Ectodermal cell (in vitro differentiated cells): Measurements from ENCODE around the gene TMEM231. TPM values are rescaled to one million over a fixed set of nuclear protein-coding genes. Genes with fewer than 3 reads are reported as not detected.
"Not testable (repeated sequence)": the region's sequence is repeated elsewhere in the genome, so short reads cannot be mapped to it uniquely, and the experiment has no call there.

Experiments used
- H3K27ac ChIP-seq: 2 replicates; pipeline ENCODE4 v1.7.0; 2013; ENCODE audit warnings: mild to moderate bottlenecking, low read depth, low read length; ENCODE audit not compliant: insufficient read depth, poor library complexity, severe bottlenecking
- H3K27me3 ChIP-seq: 2 replicates; pipeline ENCODE4 v1.7.0; 2013; ENCODE audit warnings: mild to moderate bottlenecking, low read length; ENCODE audit not compliant: insufficient read depth, control insufficient read depth, poor library complexity, severe bottlenecking
- H3K36me3 ChIP-seq: one replicate; pipeline ENCODE4 v1.7.0; 2013; ENCODE audit warnings: low read length; ENCODE audit not compliant: control insufficient read depth, insufficient read depth
- H3K4me1 ChIP-seq: one replicate; pipeline ENCODE4 v1.7.0; 2013; ENCODE audit warnings: low read length; ENCODE audit not compliant: control insufficient read depth, insufficient read depth
- H3K4me3 ChIP-seq: 2 replicates; pipeline ENCODE4 v1.7.0; 2013; ENCODE audit warnings: low read depth, low read length, control low read depth; ENCODE audit not compliant: insufficient read depth
- H3K9me3 ChIP-seq: 2 replicates; pipeline ENCODE4 v1.7.0; 2013; ENCODE audit warnings: mild to moderate bottlenecking, low read length, moderate library complexity; ENCODE audit not compliant: control insufficient read depth
- WGBS, 2 experiments: methylation state at CpG; one replicate each; pipeline ENCODE4 v1.1.7; 2013; ENCODE audit warnings: missing lambda C conversion rate in 2 of 2; 5-methylcytosine and 5-hydroxymethylcytosine counted together
- polyA plus RNA-seq, 4 experiments: library from polyadenylated mRNA; stranded (reverse); fragments of 50-300 nt; gene quantifications; one replicate each; pipeline ENCODE4 v1.2.3, GENCODE V29; 2013

Gene TMEM231
- polyA plus RNA-seq (2013, experiment 1 of 4): 18.9 TPM
- polyA plus RNA-seq (2013, experiment 2 of 4): 18.2 TPM
- 15.1 TPM for polyA plus RNA-seq (2013, experiment 3 of 4)
- polyA plus RNA-seq (2013, experiment 4 of 4): 15.2 TPM

DNA sequence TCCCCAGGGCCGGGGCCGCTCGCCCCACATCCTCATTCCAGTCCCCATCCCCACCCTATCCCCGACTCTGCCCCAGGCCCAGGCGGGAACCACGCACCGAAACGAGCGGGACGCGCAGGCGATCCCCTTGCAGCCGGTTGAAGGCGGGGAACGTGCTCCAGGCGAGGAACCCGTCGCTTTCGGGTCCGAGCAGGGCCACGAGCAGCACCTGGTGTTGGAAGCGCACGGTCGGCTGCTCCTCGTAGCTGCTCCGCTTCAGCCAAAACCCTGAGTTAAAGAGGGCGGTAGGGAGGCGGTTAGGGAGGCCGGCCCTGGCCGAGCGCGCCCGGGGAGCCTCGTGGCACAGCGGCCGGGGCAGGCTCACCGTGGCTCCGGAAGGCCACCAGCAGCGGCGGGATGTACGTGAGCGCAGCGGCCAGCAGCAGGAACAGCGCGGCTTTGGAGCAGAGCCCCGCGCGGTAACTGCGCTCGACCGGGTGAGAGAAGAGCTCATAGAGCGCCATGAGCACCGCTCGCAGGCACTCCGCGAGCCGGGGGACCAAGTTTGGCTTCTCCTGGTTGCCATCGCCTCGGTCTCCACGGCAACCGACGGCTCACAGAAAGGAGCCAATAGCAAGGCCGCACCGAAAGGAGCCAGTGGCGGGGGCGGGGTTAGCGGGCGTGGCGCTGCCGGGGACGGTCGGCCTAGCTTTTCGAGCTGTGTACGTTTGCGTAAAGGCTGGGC, at the start of gene TMEM231:
Gene TMEM231, minus strand, starts transcription at position 546 of the 724 bp plus-strand sequence. Its CDS starts 43 bp downstream, at position 503.
- H3K9me3 ChIP-seq: no peaks in the 10 kb centered on the region
- no peaks in the 10 kb centered on the region for H3K27me3 ChIP-seq
- H3K36me3 ChIP-seq: no peaks in the 10 kb centered on the region
- 0 to 1% methylated on average over 75 of the region's 75 CpGs for WGBS, 2 experiments
- peak within 1 kb of the TSS; percentile 73 for H3K4me3 ChIP-seq
- H3K4me1 ChIP-seq: peaks cover 12% of the 10 kb centered on the region
- peak within 1 kb of the TSS; percentile 76 for H3K27ac ChIP-seq

DNA sequence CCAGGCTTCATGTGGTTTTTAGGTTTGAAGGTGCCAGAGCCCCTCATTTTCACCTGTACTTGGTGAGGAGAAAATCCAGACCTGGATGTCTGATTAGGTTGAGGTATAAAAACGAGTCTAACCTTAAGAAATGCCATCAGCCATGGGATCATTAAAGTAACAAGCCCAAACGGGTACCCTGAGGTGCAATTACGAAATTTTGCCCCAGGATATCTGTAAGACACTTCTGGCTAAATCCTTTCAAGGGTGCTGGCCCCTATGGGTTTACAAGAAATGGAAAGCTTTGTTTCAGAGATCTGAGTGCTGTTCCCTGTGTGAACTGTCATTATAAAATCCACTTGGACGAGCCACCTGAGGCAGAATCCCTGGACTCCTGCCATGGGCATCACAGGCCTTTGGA, 47.2 kb upstream of the TMEM231 start:
- Histone ChIP-seq H3K27me3 (no peaks in the 10 kb centered on the region), H3K36me3 (peaks cover 42% of the 10 kb centered on the region), H3K4me1 (no peaks in the 10 kb centered on the region), H3K4me3 (no peak overlapping the region), H3K27ac (no peak overlapping the region), H3K9me3 (no peaks in the 10 kb centered on the region)
- 93 to 97% methylated on average over 4 of the region's 4 CpGs for WGBS, 2 experiments

DNA sequence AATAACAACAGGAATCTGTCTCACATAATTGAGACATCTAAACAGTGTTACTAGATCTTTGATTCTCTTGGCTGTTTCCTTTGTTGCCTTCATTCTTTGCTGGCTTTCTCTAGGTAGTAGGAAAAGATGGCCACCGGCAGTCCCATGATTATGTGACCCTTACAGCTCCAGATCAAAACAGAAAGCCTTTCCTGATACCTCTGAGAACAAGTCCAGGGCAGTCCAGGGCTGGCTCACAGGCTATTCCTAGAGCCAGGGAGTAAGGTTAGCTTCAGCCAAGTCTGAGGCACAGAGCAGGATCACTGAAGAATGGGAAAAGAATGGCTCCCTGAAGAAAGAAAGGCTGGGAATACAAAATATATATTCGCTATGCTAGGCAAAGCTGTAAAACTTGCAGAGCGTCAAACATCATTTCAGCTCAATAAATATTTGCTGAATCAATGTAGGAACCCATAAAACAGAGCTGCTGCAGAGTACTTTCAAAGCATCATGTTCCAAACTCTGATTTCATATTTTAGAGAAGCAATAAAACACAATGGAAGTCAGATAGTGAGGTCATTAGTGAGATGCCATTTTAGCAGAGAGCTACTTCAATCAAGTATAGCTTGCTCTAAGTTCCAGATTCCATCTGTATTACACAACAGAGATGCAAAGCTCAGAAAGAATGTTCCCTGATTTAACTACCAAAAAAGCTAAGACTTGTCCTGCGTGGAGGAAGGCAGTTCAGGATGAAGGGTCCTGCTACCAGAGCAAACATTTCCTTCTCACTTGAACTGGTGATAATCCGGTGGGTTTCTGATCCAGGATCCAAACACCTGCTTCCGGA, 43.6 kb upstream of the TMEM231 start:
- Histone ChIP-seq H3K4me3 (no peak overlapping the region), H3K4me1 (no peaks in the 10 kb centered on the region), H3K27ac (no peak overlapping the region), H3K36me3 (peaks cover 31% of the 10 kb centered on the region), H3K27me3 (no peaks in the 10 kb centered on the region), H3K9me3 (no peaks in the 10 kb centered on the region)
- 91 to 96% methylated on average over 6 of the region's 6 CpGs for WGBS, 2 experiments

- H3K4me1 ChIP-seq: no peaks in the 10 kb centered on the region
- peaks cover 6% of the 10 kb centered on the region for H3K36me3 ChIP-seq
- no peaks in the 10 kb centered on the region for H3K27me3 ChIP-seq
- H3K9me3 ChIP-seq: no peaks in the 10 kb centered on the region
- H3K27ac ChIP-seq: no peak overlapping the region
- 64 to 66% methylated on average over 16 to 17 of the region's 17 CpGs for WGBS, 2 experiments
- no peak overlapping the region for H3K4me3 ChIP-seq
These were observed 38.1 kb upstream of the TMEM231 start for GRCh38 chr16:75593825-75594820.

GRCh38 chr16:75593308-75593707, 37.3 kb upstream of the TMEM231 start:
- no peaks in the 10 kb centered on the region for H3K9me3 ChIP-seq
- 92 to 94% methylated on average over 6 of the region's 6 CpGs for WGBS, 2 experiments
- no peak overlapping the region for H3K27ac ChIP-seq
- H3K4me1 ChIP-seq: no peaks in the 10 kb centered on the region
- H3K36me3 ChIP-seq: peaks cover 6% of the 10 kb centered on the region
- no peak overlapping the region for H3K4me3 ChIP-seq
- H3K27me3 ChIP-seq: no peaks in the 10 kb centered on the region

GRCh38 chr16:75591927-75592326, 35.9 kb upstream of the TMEM231 start:
- not testable (repeated sequence) for H3K9me3 ChIP-seq, H3K27ac ChIP-seq, H3K27me3 ChIP-seq, H3K36me3 ChIP-seq, H3K4me1 ChIP-seq, H3K4me3 ChIP-seq
- 92 to 95% methylated on average over 7 of the region's 9 CpGs for WGBS, 2 experiments

GRCh38 chr16:75590920-75591843, 35.1 kb upstream of the TMEM231 start:
- H3K27ac ChIP-seq: no peak overlapping the region
- H3K4me3 ChIP-seq: no peak overlapping the region
- 83 to 84% methylated on average over 7 to 8 of the region's 8 CpGs for WGBS, 2 experiments
- no peaks in the 10 kb centered on the region for H3K27me3 ChIP-seq
- H3K9me3 ChIP-seq: no peaks in the 10 kb centered on the region
- H3K36me3 ChIP-seq: no peaks in the 10 kb centered on the region
- no peaks in the 10 kb centered on the region for H3K4me1 ChIP-seq

GRCh38 chr16:75589306-75589705, 33.3 kb upstream of the TMEM231 start:
- WGBS, 2 experiments: 68 to 78% methylated on average over 3 of the region's 3 CpGs
- Histone ChIP-seq H3K4me3 (no peak overlapping the region), H3K9me3 (no peaks in the 10 kb centered on the region), H3K27me3 (no peaks in the 10 kb centered on the region), H3K36me3 (no peaks in the 10 kb centered on the region), H3K27ac (no peak overlapping the region), H3K4me1 (no peaks in the 10 kb centered on the region)

GRCh38 chr16:75588716-75589115, 32.7 kb upstream of the TMEM231 start:
- H3K4me3 ChIP-seq: no peak overlapping the region
- no peaks in the 10 kb centered on the region for H3K4me1 ChIP-seq
- no peak overlapping the region for H3K27ac ChIP-seq
- no peaks in the 10 kb centered on the region for H3K36me3 ChIP-seq
- H3K27me3 ChIP-seq: no peaks in the 10 kb centered on the region
- H3K9me3 ChIP-seq: no peaks in the 10 kb centered on the region
- WGBS, 2 experiments: 93 to 94% methylated on average over 4 of the region's 4 CpGs
